ENCODE measurements around the gene MYH3.

The MYH3 gene

DNA sequence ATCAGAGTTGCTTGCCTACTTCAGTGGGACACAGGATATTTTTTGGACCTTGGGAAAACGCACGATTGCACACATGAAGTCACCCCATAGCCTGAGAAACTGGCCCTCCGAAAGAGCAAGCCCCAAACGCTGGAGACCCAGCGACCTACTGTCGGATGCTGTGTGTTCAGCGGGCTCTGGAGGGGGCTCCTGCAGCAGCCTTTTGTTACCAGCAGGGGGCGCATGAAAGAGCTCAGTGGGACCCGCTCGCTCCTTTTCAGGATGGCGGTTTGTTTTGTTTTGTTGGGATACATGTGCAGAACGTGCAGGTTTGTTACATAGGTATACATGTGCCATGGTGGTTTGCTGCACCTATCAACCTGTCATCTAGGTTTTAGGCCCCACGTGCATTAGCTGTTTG lies 28.4 kb downstream of the MYH3 start:
- Histone ChIP-seq H3K79me2 (ENCODE audit: insufficient read depth, low read length) (no peaks in the 10 kb centered on the region), H3K27ac (ENCODE audit: low read depth, low read length, poor library complexity, severe bottlenecking) (no peak overlapping the region), H3K4me1 (ENCODE audit: insufficient read depth, low read length, severe bottlenecking) (no peaks in the 10 kb centered on the region), H3K27me3 (ENCODE audit: insufficient read depth, low read length) (no peaks in the 10 kb centered on the region), H3K4me3 (ENCODE audit: low read depth, low read length, poor library complexity, severe bottlenecking) (no peak overlapping the region), H3F3A (ENCODE audit: insufficient read depth, low read length) (no peaks in the 10 kb centered on the region), H3K9ac (ENCODE audit: low read length) (no peak overlapping the region), H3K4me2 (ENCODE audit: low read length) (no peak overlapping the region), H3K36me3 (ENCODE audit: insufficient read depth, low read length) (no peaks in the 10 kb centered on the region), H2AFZ (ENCODE audit: low read length) (no peak overlapping the region), H4K20me1 (ENCODE audit: insufficient read depth, low read length) (no peaks in the 10 kb centered on the region), H3K9me3 (ENCODE audit: low read length) (no peaks in the 10 kb centered on the region), H3K9me2 (ENCODE audit: low read depth, low read length) (no peaks in the 10 kb centered on the region)
- no peak for TF ChIP-seq EZH2 (IDR thresholded peaks at IDR 0.05; ENCODE audit: borderline replicate concordance, low read length)
- TF ChIP-seq, protein P1, sequence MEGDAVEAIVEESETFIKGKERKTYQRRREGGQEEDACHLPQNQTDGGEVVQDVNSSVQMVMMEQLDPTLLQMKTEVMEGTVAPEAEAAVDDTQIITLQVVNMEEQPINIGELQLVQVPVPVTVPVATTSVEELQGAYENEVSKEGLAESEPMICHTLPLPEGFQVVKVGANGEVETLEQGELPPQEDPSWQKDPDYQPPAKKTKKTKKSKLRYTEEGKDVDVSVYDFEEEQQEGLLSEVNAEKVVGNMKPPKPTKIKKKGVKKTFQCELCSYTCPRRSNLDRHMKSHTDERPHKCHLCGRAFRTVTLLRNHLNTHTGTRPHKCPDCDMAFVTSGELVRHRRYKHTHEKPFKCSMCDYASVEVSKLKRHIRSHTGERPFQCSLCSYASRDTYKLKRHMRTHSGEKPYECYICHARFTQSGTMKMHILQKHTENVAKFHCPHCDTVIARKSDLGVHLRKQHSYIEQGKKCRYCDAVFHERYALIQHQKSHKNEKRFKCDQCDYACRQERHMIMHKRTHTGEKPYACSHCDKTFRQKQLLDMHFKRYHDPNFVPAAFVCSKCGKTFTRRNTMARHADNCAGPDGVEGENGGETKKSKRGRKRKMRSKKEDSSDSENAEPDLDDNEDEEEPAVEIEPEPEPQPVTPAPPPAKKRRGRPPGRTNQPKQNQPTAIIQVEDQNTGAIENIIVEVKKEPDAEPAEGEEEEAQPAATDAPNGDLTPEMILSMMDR (IDR thresholded peaks at IDR 0.05; ENCODE audit: low read length) = peak; percentile 57

DNA sequence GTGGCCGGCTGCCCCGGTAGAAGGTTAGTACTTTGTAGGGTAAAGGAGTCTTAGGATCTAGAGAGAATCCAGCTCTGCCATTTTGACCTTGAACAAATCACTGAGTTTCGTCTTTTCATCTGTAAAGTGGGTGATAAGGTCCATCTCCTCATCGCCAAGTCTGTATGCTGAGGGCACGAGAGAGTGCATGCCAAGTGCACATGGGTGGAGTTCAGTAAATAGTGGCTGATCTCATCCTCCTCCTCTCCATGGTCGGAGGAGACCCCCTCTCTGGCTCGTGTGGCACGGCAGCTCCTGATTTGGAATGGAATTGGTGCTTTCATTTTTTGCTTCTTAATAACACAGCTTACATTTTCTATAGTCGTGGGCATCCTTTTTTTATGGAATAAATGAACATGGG lies 30.7 kb downstream of the MYH3 start:
- Histone ChIP-seq H3K4me3 (ENCODE audit: low read depth, low read length, poor library complexity, severe bottlenecking) (no peak overlapping the region), H3K27me3 (ENCODE audit: insufficient read depth, low read length) (no peaks in the 10 kb centered on the region), H3K9ac (ENCODE audit: low read length) (no peak overlapping the region), H3K79me2 (ENCODE audit: insufficient read depth, low read length) (no peaks in the 10 kb centered on the region), H3K4me2 (ENCODE audit: low read length) (no peak overlapping the region), H3K9me3 (ENCODE audit: low read length) (no peaks in the 10 kb centered on the region), H3F3A (ENCODE audit: insufficient read depth, low read length) (no peaks in the 10 kb centered on the region), H3K36me3 (ENCODE audit: insufficient read depth, low read length) (no peaks in the 10 kb centered on the region), H3K9me2 (ENCODE audit: low read depth, low read length) (no peaks in the 10 kb centered on the region), H3K27ac (ENCODE audit: low read depth, low read length, poor library complexity, severe bottlenecking) (no peak overlapping the region), H2AFZ (ENCODE audit: low read length) (no peak overlapping the region), H3K4me1 (ENCODE audit: insufficient read depth, low read length, severe bottlenecking) (no peaks in the 10 kb centered on the region), H4K20me1 (ENCODE audit: insufficient read depth, low read length) (no peaks in the 10 kb centered on the region)
- no peak for TF ChIP-seq EZH2 (IDR thresholded peaks at IDR 0.05; ENCODE audit: borderline replicate concordance, low read length)
- TF ChIP-seq, protein P1 (IDR thresholded peaks at IDR 0.05; ENCODE audit: low read length) = no peak

DNA sequence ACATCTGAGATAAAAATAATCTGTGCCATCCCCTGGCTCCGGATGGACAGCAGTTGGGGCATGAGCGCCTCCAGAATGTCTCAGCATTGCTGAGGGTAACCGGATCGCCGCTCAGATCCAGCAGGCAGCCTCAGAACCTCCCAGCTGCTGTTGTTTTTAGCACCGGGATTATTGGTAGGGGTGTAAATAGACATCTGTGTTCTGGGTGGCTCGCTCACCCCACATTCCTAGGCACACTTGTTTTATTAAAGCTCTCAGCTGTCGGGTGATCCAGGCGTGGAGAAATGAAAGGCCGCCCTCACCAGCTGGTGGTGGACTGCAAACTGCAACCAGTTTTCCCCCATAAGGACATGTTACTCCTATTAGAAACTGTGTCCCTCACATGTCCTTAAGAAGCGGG lies 32.1 kb downstream of the MYH3 start:
- H3K79me2 ChIP-seq (ENCODE audit: insufficient read depth, low read length) = no peaks in the 10 kb centered on the region
- no peak for TF ChIP-seq EZH2 (IDR thresholded peaks at IDR 0.05; ENCODE audit: borderline replicate concordance, low read length)
- TF ChIP-seq, protein P1 (IDR thresholded peaks at IDR 0.05; ENCODE audit: low read length) = no peak
- H3K27me3 ChIP-seq (ENCODE audit: insufficient read depth, low read length) = no peaks in the 10 kb centered on the region
- H3K27ac ChIP-seq (ENCODE audit: low read depth, low read length, poor library complexity, severe bottlenecking) = no peak overlapping the region
- no peak overlapping the region for H3K4me2 ChIP-seq (ENCODE audit: low read length)
- no peaks in the 10 kb centered on the region for H3K9me3 ChIP-seq (ENCODE audit: low read length)
- H3K9me2 ChIP-seq (ENCODE audit: low read depth, low read length) = no peaks in the 10 kb centered on the region
- no peaks in the 10 kb centered on the region for H3K4me1 ChIP-seq (ENCODE audit: insufficient read depth, low read length, severe bottlenecking)
- no peaks in the 10 kb centered on the region for H3F3A ChIP-seq (ENCODE audit: insufficient read depth, low read length)
- no peak overlapping the region for H3K4me3 ChIP-seq (ENCODE audit: low read depth, low read length, poor library complexity, severe bottlenecking)
- no peak overlapping the region for H2AFZ ChIP-seq (ENCODE audit: low read length)
- no peaks in the 10 kb centered on the region for H4K20me1 ChIP-seq (ENCODE audit: insufficient read depth, low read length)
- H3K9ac ChIP-seq (ENCODE audit: low read length) = no peak overlapping the region
- H3K36me3 ChIP-seq (ENCODE audit: insufficient read depth, low read length) = no peaks in the 10 kb centered on the region

Measured in OCI-LY1 (cell line).